Body of pancreas (tissue), 4 donors: ENCODE measurements around the gene LRCH4.

Source experiments
- CTCF ChIP-seq, 7 experiments: fragments of 450-650 bp in 4 of 7; fragments of 200-600 bp in 3 of 7; sonication (generic) in 3 of 7; IDR thresholded peaks; one replicate each; pipeline ENCODE4 v1.5.1; 2016 to 2019; ENCODE audit warnings: antibody characterized with exemption in 7 of 7
- POLR2A ChIP-seq, 3 donors: fragments of 450-650 bp; IDR thresholded peaks; one replicate each; pipeline ENCODE4 v1.6.1; 2016; ENCODE audit warnings: antibody characterized with exemption in 3 of 3, mild to moderate bottlenecking in 2 of 3

GRCh38 chr7:100578246-100579183 is 7.4 kb downstream of the LRCH4 start:
- no peak for TF ChIP-seq CTCF (IDR thresholded peaks at IDR 0.05)
- TF ChIP-seq POLR2A (IDR thresholded peaks at IDR 0.05): no peak
